GM23338 (cell line): ENCODE data around the gene HSPBAP1. TPM values are rescaled to one million over a fixed set of nuclear protein-coding genes. Genes with fewer than 3 reads are reported as not detected.

Source experiments
- ATAC-seq: fragments of 200-7000 bp; cut with Tn5 transposase; 3 replicates; pipeline ENCODE4 v1.9.1; 2020
- DNase-seq: peaks from one replicate; pipeline ENCODE4 v3.0.0-alpha.2; 2015; ENCODE audit warnings: low spot score
- H2AFZ ChIP-seq: fragments of 200-600 bp; sonication (generic); 2 replicates; pipeline ENCODE4 v1.8.0; 2016; ENCODE audit warnings: antibody characterized with exemption, mild to moderate bottlenecking, moderate library complexity
- H3F3A ChIP-seq: fragments of 200-600 bp; sonication (generic); replicated peaks from 2 replicates; pipeline ENCODE4 v1.8.0; 2017; ENCODE audit warnings: antibody characterized with exemption, mixed run types, low read depth
- H3K27ac ChIP-seq: fragments of 200-600 bp; sonication (generic); 2 replicates; pipeline ENCODE4 v1.6.1; 2016; ENCODE audit warnings: low read depth
- H3K27me3 ChIP-seq: fragments of 200-600 bp; sonication (generic); 2 replicates; pipeline ENCODE4 v1.8.0; 2016; ENCODE audit warnings: mild to moderate bottlenecking, mixed run types, moderate library complexity; ENCODE audit not compliant: insufficient read depth
- H3K36me3 ChIP-seq: fragments of 200-600 bp; sonication (generic); 2 replicates; pipeline ENCODE4 v1.8.0; 2016; ENCODE audit warnings: mild to moderate bottlenecking; ENCODE audit not compliant: insufficient read depth
- H3K4me1 ChIP-seq: fragments of 200-600 bp; sonication (generic); 2 replicates; pipeline ENCODE4 v1.8.0; 2016; ENCODE audit warnings: mild to moderate bottlenecking, moderate library complexity; ENCODE audit not compliant: insufficient read depth
- H3K4me2 ChIP-seq: fragments of 200-600 bp; sonication (generic); 2 replicates; pipeline ENCODE4 v1.7.1; 2017; ENCODE audit warnings: mixed run types
- H3K4me3 ChIP-seq: fragments of 200-600 bp; sonication (generic); 2 replicates; pipeline ENCODE4 v1.6.1; 2016; ENCODE audit warnings: mixed run types
- H3K79me2 ChIP-seq: fragments of 200-600 bp; sonication (generic); replicated peaks from 2 replicates; pipeline ENCODE4 v1.8.0; 2017; ENCODE audit warnings: mild to moderate bottlenecking; ENCODE audit not compliant: insufficient read depth
- H3K9me2 ChIP-seq: fragments of 200-600 bp; sonication (generic); 2 replicates; pipeline ENCODE4 v1.8.0; 2017; ENCODE audit not compliant: insufficient read depth
- H4K20me1 ChIP-seq: fragments of 200-600 bp; sonication (generic); replicated peaks from 2 replicates; pipeline ENCODE4 v1.8.0; 2017; ENCODE audit warnings: mild to moderate bottlenecking; ENCODE audit not compliant: insufficient read depth
- H3K27ac Mint-ChIP-seq: 2 replicates; pipeline ENCODE4 v1.8.0; 2020; ENCODE audit warnings: inconsistent platforms, mild to moderate bottlenecking, moderate library complexity, mixed read lengths
- H3K27me3 Mint-ChIP-seq: 3 replicates; pipeline ENCODE4 v1.8.0; 2022; ENCODE audit warnings: low read depth, mild to moderate bottlenecking, moderate library complexity, mixed read lengths, inconsistent platforms; ENCODE audit not compliant: insufficient read depth, poor library complexity
- H3K36me3 Mint-ChIP-seq: 3 replicates; pipeline ENCODE4 v1.8.0; 2021; ENCODE audit warnings: low read depth, mild to moderate bottlenecking, inconsistent platforms, moderate library complexity, mixed read lengths
- H3K4me1 Mint-ChIP-seq: 3 replicates; pipeline ENCODE4 v1.8.0; 2020; ENCODE audit warnings: mild to moderate bottlenecking, inconsistent platforms, mixed read lengths
- H3K4me3 Mint-ChIP-seq: 3 replicates; pipeline ENCODE4 v1.8.0; 2021; ENCODE audit warnings: moderate library complexity, mild to moderate bottlenecking, inconsistent platforms, mixed read lengths
- H3K9me3 Mint-ChIP-seq: 3 replicates; pipeline ENCODE4 v1.8.0; 2020; ENCODE audit warnings: moderate library complexity, mild to moderate bottlenecking, inconsistent platforms, mixed read lengths
- CREB1 ChIP-seq: fragments of 250-450 bp; sonication (Bioruptor Pico); IDR thresholded peaks from 2 replicates; pipeline ENCODE4 v1.5.0; 2020; ENCODE audit warnings: low read depth, mild to moderate bottlenecking, moderate library complexity
- EZH2 ChIP-seq: fragments of 200-600 bp; sonication (generic); IDR thresholded peaks from one replicate; pipeline ENCODE4 v1.8.0; 2017; ENCODE audit warnings: antibody characterized with exemption, mild to moderate bottlenecking, low read depth; ENCODE audit not compliant: unreplicated experiment
- EZH2phosphoT487 ChIP-seq: fragments of 200-600 bp; sonication (generic); IDR thresholded peaks from one replicate; pipeline ENCODE4 v1.8.1; 2018; ENCODE audit warnings: antibody characterized with exemption; ENCODE audit not compliant: unreplicated experiment
- JUNB ChIP-seq: IDR thresholded peaks from one replicate; pipeline ENCODE4 v1.6.1; 2016; ENCODE audit warnings: antibody characterized with exemption; ENCODE audit not compliant: unreplicated experiment
- NANOG ChIP-seq: IDR thresholded peaks from 2 replicates; pipeline ENCODE4 v1.6.1; 2016; ENCODE audit warnings: antibody characterized with exemption, borderline replicate concordance
- POLR2AphosphoS5 ChIP-seq: IDR thresholded peaks from 2 replicates; pipeline ENCODE4 v1.6.1; 2016; ENCODE audit warnings: antibody characterized with exemption, low read depth
- STAT1 ChIP-seq: IDR thresholded peaks from one replicate; pipeline ENCODE4 v1.6.1; 2016; ENCODE audit warnings: antibody characterized with exemption; ENCODE audit not compliant: unreplicated experiment
- ZNF114 ChIP-seq: fragments of 250-450 bp; sonication (Bioruptor Pico); IDR thresholded peaks from 2 replicates; pipeline ENCODE4 v1.5.0; 2020; ENCODE audit warnings: mild to moderate bottlenecking, moderate library complexity
- ZNF331 ChIP-seq: fragments of 250-450 bp; sonication (Bioruptor Pico); IDR thresholded peaks from 2 replicates; pipeline ENCODE4 v1.5.0; 2020; ENCODE audit warnings: low read depth, mild to moderate bottlenecking, moderate library complexity
- polyA plus RNA-seq: library from polyadenylated mRNA; unstranded; fragments of >200 nt; fragmentation: Nextera tagmentation; extraction: Ambion mirVana; gene quantifications from 2 replicates; pipeline ENCODE4 v1.2.1, GENCODE V29; 2016
- total RNA-seq: library from RNA; depleted of rRNA; stranded (reverse); fragments of >200 nt; shearing (Covaris generic); gene quantifications from 2 replicates; pipeline ENCODE4 v1.2.3, GENCODE V29; 2014
- TF ChIP-seq, protein P1 (sequence below): IDR thresholded peaks from one replicate; pipeline ENCODE4 v1.6.1; 2018; ENCODE audit warnings: antibody characterized with exemption; ENCODE audit not compliant: unreplicated experiment
- TF ChIP-seq, protein P2 (sequence below): fragments of 250-450 bp; sonication (Bioruptor Pico); IDR thresholded peaks from 2 replicates; pipeline ENCODE4 v1.5.0; 2020; ENCODE audit warnings: mild to moderate bottlenecking, moderate library complexity
- TF ChIP-seq, protein P3 (sequence below), 2 experiments: fragments of 200-600 bp in 1 of 2; sonication (generic) in 1 of 2; conservative IDR thresholded peaks; 2 replicates each; pipeline versions ENCODE4 v1.5.1 to v1.6.1; 2016 to 2017; ENCODE audit warnings: antibody characterized with exemption in 2 of 2, low read depth in 2 of 2, mild to moderate bottlenecking in 2 of 2, moderate library complexity in 1 of 2
- TF ChIP-seq, protein P4 (sequence below): IDR thresholded peaks from 2 replicates; pipeline ENCODE4 v1.6.1; 2016; ENCODE audit warnings: antibody characterized with exemption

The HSPBAP1 gene
- total and polyA plus RNA-seq, 2 experiments from 2014 or later: 8.0 to 11.7 TPM

DNA sequence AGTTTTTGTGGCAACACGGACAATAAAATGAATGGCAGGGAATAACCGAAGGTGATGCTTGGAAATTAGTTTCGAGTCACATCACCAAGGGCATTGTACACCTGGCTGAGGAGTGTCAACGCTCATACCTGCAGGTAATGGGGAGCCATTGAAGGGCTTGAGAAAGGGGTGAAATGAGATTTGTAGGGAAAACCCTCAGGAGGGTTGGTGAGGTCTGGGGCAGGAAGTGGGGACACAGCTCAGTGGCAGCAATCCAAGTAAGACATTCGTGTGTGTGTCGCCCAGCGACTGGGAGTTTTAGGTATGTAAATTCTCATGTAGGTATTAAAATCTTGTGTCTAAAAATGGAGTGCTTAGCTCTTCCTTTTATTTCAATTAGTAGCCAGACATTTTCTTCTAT, 98.7 kb downstream of the HSPBAP1 start:
- no peaks in the 10 kb centered on the region for H4K20me1 ChIP-seq
- no peaks in the 10 kb centered on the region for H3K27me3 Mint-ChIP-seq
- no peaks in the 10 kb centered on the region for H3F3A ChIP-seq
- no peak overlapping the region for H3K4me3 Mint-ChIP-seq
- H3K27me3 ChIP-seq: no peaks in the 10 kb centered on the region
- H3K4me2 ChIP-seq: no peak overlapping the region
- ATAC-seq (no peak), DNase-seq (no peak)
- H3K4me1 Mint-ChIP-seq: no peaks in the 10 kb centered on the region
- no peak overlapping the region for H2AFZ ChIP-seq
- peaks cover under 1% of the 10 kb centered on the region for H3K36me3 ChIP-seq
- H3K27ac Mint-ChIP-seq: no peak overlapping the region
- TF ChIP-seq STAT1 (no peak), JUNB (no peak), EZH2 (no peak), ZNF331 (no peak), EZH2phosphoT487 (no peak), CREB1 (CRISPR knock-in tag) (no peak), ZNF114 (CRISPR knock-in tag) (no peak), POLR2AphosphoS5 (no peak), NANOG (no peak)
- TF ChIP-seq, protein P1, sequence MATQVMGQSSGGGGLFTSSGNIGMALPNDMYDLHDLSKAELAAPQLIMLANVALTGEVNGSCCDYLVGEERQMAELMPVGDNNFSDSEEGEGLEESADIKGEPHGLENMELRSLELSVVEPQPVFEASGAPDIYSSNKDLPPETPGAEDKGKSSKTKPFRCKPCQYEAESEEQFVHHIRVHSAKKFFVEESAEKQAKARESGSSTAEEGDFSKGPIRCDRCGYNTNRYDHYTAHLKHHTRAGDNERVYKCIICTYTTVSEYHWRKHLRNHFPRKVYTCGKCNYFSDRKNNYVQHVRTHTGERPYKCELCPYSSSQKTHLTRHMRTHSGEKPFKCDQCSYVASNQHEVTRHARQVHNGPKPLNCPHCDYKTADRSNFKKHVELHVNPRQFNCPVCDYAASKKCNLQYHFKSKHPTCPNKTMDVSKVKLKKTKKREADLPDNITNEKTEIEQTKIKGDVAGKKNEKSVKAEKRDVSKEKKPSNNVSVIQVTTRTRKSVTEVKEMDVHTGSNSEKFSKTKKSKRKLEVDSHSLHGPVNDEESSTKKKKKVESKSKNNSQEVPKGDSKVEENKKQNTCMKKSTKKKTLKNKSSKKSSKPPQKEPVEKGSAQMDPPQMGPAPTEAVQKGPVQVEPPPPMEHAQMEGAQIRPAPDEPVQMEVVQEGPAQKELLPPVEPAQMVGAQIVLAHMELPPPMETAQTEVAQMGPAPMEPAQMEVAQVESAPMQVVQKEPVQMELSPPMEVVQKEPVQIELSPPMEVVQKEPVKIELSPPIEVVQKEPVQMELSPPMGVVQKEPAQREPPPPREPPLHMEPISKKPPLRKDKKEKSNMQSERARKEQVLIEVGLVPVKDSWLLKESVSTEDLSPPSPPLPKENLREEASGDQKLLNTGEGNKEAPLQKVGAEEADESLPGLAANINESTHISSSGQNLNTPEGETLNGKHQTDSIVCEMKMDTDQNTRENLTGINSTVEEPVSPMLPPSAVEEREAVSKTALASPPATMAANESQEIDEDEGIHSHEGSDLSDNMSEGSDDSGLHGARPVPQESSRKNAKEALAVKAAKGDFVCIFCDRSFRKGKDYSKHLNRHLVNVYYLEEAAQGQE: no peak
- TF ChIP-seq, protein P2, sequence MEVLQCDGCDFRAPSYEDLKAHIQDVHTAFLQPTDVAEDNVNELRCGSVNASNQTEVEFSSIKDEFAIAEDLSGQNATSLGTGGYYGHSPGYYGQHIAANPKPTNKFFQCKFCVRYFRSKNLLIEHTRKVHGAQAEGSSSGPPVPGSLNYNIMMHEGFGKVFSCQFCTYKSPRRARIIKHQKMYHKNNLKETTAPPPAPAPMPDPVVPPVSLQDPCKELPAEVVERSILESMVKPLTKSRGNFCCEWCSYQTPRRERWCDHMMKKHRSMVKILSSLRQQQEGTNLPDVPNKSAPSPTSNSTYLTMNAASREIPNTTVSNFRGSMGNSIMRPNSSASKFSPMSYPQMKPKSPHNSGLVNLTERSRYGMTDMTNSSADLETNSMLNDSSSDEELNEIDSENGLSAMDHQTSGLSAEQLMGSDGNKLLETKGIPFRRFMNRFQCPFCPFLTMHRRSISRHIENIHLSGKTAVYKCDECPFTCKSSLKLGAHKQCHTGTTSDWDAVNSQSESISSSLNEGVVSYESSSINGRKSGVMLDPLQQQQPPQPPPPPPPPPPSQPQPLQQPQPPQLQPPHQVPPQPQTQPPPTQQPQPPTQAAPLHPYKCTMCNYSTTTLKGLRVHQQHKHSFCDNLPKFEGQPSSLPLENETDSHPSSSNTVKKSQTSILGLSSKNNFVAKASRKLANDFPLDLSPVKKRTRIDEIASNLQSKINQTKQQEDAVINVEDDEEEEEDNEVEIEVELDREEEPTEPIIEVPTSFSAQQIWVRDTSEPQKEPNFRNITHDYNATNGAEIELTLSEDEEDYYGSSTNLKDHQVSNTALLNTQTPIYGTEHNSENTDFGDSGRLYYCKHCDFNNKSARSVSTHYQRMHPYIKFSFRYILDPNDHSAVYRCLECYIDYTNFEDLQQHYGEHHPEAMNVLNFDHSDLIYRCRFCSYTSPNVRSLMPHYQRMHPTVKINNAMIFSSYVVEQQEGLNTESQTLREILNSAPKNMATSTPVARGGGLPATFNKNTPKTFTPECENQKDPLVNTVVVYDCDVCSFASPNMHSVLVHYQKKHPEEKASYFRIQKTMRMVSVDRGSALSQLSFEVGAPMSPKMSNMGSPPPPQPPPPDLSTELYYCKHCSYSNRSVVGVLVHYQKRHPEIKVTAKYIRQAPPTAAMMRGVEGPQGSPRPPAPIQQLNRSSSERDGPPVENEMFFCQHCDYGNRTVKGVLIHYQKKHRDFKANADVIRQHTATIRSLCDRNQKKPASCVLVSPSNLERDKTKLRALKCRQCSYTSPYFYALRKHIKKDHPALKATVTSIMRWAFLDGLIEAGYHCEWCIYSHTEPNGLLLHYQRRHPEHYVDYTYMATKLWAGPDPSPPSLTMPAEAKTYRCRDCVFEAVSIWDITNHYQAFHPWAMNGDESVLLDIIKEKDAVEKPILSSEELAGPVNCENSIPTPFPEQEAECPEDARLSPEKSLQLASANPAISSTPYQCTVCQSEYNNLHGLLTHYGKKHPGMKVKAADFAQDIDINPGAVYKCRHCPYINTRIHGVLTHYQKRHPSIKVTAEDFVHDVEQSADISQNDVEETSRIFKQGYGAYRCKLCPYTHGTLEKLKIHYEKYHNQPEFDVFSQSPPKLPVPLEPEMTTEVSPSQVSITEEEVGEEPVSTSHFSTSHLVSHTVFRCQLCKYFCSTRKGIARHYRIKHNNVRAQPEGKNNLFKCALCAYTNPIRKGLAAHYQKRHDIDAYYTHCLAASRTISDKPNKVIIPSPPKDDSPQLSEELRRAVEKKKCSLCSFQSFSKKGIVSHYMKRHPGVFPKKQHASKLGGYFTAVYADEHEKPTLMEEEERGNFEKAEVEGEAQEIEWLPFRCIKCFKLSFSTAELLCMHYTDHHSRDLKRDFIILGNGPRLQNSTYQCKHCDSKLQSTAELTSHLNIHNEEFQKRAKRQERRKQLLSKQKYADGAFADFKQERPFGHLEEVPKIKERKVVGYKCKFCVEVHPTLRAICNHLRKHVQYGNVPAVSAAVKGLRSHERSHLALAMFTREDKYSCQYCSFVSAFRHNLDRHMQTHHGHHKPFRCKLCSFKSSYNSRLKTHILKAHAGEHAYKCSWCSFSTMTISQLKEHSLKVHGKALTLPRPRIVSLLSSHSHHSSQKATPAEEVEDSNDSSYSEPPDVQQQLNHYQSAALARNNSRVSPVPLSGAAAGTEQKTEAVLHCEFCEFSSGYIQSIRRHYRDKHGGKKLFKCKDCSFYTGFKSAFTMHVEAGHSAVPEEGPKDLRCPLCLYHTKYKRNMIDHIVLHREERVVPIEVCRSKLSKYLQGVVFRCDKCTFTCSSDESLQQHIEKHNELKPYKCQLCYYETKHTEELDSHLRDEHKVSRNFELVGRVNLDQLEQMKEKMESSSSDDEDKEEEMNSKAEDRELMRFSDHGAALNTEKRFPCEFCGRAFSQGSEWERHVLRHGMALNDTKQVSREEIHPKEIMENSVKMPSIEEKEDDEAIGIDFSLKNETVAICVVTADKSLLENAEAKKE (CRISPR knock-in tag): no peak
- TF ChIP-seq, protein P3, sequence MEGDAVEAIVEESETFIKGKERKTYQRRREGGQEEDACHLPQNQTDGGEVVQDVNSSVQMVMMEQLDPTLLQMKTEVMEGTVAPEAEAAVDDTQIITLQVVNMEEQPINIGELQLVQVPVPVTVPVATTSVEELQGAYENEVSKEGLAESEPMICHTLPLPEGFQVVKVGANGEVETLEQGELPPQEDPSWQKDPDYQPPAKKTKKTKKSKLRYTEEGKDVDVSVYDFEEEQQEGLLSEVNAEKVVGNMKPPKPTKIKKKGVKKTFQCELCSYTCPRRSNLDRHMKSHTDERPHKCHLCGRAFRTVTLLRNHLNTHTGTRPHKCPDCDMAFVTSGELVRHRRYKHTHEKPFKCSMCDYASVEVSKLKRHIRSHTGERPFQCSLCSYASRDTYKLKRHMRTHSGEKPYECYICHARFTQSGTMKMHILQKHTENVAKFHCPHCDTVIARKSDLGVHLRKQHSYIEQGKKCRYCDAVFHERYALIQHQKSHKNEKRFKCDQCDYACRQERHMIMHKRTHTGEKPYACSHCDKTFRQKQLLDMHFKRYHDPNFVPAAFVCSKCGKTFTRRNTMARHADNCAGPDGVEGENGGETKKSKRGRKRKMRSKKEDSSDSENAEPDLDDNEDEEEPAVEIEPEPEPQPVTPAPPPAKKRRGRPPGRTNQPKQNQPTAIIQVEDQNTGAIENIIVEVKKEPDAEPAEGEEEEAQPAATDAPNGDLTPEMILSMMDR (conservative IDR thresholded peaks at IDR 0.05; ENCODE audit: low read depth in 2 of 2): no peak
- TF ChIP-seq, protein P4, sequence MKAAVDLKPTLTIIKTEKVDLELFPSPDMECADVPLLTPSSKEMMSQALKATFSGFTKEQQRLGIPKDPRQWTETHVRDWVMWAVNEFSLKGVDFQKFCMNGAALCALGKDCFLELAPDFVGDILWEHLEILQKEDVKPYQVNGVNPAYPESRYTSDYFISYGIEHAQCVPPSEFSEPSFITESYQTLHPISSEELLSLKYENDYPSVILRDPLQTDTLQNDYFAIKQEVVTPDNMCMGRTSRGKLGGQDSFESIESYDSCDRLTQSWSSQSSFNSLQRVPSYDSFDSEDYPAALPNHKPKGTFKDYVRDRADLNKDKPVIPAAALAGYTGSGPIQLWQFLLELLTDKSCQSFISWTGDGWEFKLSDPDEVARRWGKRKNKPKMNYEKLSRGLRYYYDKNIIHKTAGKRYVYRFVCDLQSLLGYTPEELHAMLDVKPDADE: no peak
- no peaks in the 10 kb centered on the region for H3K4me1 ChIP-seq
- H3K9me3 Mint-ChIP-seq: no peaks in the 10 kb centered on the region
- H3K27ac ChIP-seq: no peak overlapping the region
- no peak overlapping the region for H3K4me3 ChIP-seq
- no peaks in the 10 kb centered on the region for H3K36me3 Mint-ChIP-seq
- H3K9me2 ChIP-seq: no peaks in the 10 kb centered on the region
- no peaks in the 10 kb centered on the region for H3K79me2 ChIP-seq
